Colonic mucosa (tissue), 4 donors: Measurements from ENCODE around the gene NAE1. TPM values are rescaled to one million over a fixed set of nuclear protein-coding genes. Genes with fewer than 3 reads are reported as not detected.

Source experiments
- DNase-seq: peaks from one replicate; pipeline ENCODE4 v3.0.0-alpha.2; 2020
- H3K27ac ChIP-seq: fragments of 200-600 bp; one replicate; pipeline ENCODE4 v1.8.0; 2021
- H3K27me3 ChIP-seq: fragments of 200-600 bp; one replicate; pipeline ENCODE4 v1.8.0; 2021
- H3K36me3 ChIP-seq: fragments of 200-600 bp; one replicate; pipeline ENCODE4 v1.8.0; 2021
- H3K4me1 ChIP-seq: fragments of 200-600 bp; one replicate; pipeline ENCODE4 v1.8.0; 2021; ENCODE audit warnings: mild to moderate bottlenecking
- H3K4me3 ChIP-seq: fragments of 200-600 bp; one replicate; pipeline ENCODE4 v1.8.0; 2021
- H3K9ac ChIP-seq, 2 donors: one replicate each; pipeline ENCODE4 v1.7.0; 2013; ENCODE audit warnings: control low read depth in 2 of 2, low read depth in 2 of 2, low read length in 2 of 2
- H3K9me3 ChIP-seq: fragments of 200-600 bp; one replicate; pipeline ENCODE4 v1.8.0; 2021
- CTCF ChIP-seq: fragments of 200-600 bp; IDR thresholded peaks from one replicate; pipeline ENCODE4 v1.8.0; 2022; ENCODE audit warnings: antibody characterized with exemption, mild to moderate bottlenecking
- intact Hi-C: fragments of 100-400 bp; cut with DNase I; formaldehyde crosslinking; loops from one replicate; pipeline ENCODE4 v1.14.1; 2022
- total RNA-seq, 2 donors: library from RNA; stranded (reverse); fragmentation: NEBNext Ultra II Directional in 1 of 2; extraction: Animal tissue kit (Norgen Biotek cat#: 25700) in 1 of 2; gene quantifications; one replicate each; pipeline ENCODE4 v1.2.1, GENCODE V29; 2021
- donor health status: healthy.
- donor health status: DM: no; HTN: no; CAD: no.
- donor health status: DM: no; HTN: no; CAD: no.

The NAE1 gene
- total RNA-seq, 2 donors from 2014 or later: 42.2 to 62.0 TPM

GRCh38 chr16:66824006-66824405 lies 6.8 kb downstream of the NAE1 start:
- no peaks in the 10 kb centered on the region for H3K27me3 ChIP-seq
- no peak for DNase-seq
- intact Hi-C loops: no loop called here
- H3K4me1 ChIP-seq: no peaks in the 10 kb centered on the region
- no peak overlapping the region for H3K4me3 ChIP-seq
- no peak overlapping the region for H3K9ac ChIP-seq
- no peak overlapping the region for H3K27ac ChIP-seq
- H3K36me3 ChIP-seq: peaks cover 6% of the 10 kb centered on the region
- TF ChIP-seq CTCF: no peak
- H3K9me3 ChIP-seq: no peaks in the 10 kb centered on the region

- no peak for DNase-seq
- TF ChIP-seq CTCF: no peak
- H3K27ac ChIP-seq: no peak overlapping the region
- H3K4me1 ChIP-seq: no peaks in the 10 kb centered on the region
- no peak overlapping the region for H3K9ac ChIP-seq
- H3K4me3 ChIP-seq: no peak overlapping the region
- H3K36me3 ChIP-seq: no peaks in the 10 kb centered on the region
- no peaks in the 10 kb centered on the region for H3K9me3 ChIP-seq
- H3K27me3 ChIP-seq: no peaks in the 10 kb centered on the region
- intact Hi-C loops: no loop called here
These were observed 16.0 kb downstream of the NAE1 start for GRCh38 chr16:66814734-66815133.

GRCh38 chr16:66811043-66811442 lies 19.7 kb downstream of the NAE1 start:
- H3K36me3 ChIP-seq: peaks cover 6% of the 10 kb centered on the region
- H3K9ac ChIP-seq: no peak overlapping the region
- TF ChIP-seq CTCF: no peak
- no peaks in the 10 kb centered on the region for H3K9me3 ChIP-seq
- H3K4me1 ChIP-seq: no peaks in the 10 kb centered on the region
- H3K27ac ChIP-seq: no peak overlapping the region
- H3K4me3 ChIP-seq: no peak overlapping the region
- intact Hi-C loops: no loop called here
- no peak for DNase-seq
- H3K27me3 ChIP-seq: no peaks in the 10 kb centered on the region

DNA sequence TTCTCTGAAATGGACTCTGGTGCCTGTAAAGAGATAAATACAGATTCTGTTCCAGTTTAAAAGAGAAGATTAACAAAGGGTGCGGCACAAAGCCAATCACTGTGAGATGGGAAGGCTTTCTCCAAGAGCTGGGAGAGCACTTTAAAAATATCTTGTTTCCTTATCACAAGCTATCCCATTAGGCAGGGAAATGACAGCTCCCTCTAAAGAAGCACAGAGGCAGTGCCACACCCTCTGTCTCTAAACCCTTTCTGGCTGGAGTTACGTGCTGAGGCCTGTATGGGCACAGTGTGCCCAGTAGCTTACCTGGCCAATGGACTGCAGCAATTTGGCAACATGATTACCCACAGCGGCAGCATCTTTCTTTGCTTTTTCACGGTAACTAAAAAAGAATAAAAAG lies 20.4 kb downstream of the NAE1 start:
- Histone ChIP-seq H3K9me3 (no peaks in the 10 kb centered on the region), H3K4me3 (no peak overlapping the region), H3K36me3 (peaks cover 6% of the 10 kb centered on the region), H3K27ac (no peak overlapping the region), H3K4me1 (no peaks in the 10 kb centered on the region), H3K27me3 (no peaks in the 10 kb centered on the region), H3K9ac (no peak overlapping the region)
- DNase-seq: no peak
- intact Hi-C loops: no loop called here
- no peak for TF ChIP-seq CTCF

DNA sequence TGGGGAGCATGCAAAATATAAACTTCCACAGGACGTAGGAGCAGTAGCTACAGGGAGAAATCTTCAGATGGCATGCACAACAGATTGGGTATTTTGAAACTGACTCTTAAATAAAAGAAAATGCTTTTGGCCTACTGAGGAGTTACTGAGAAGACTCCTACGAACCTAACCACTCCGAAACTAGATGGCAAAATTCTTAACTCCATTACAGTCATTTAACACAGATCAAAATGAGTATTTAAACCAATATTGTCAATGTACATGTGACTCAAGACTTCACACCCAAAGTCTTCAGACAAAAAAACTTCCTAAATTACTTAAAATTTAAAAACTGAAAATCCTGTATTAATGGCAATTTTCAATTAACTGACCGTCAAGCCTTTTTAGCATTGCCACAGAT lies 21.0 kb downstream of the NAE1 start:
- DNase-seq: no peak
- no peak for TF ChIP-seq CTCF
- intact Hi-C loops: no loop called here
- Histone ChIP-seq H3K4me3 (no peak overlapping the region), H3K27ac (no peak overlapping the region), H3K36me3 (peaks cover 6% of the 10 kb centered on the region), H3K9ac (no peak overlapping the region), H3K9me3 (no peaks in the 10 kb centered on the region), H3K4me1 (no peaks in the 10 kb centered on the region), H3K27me3 (no peaks in the 10 kb centered on the region)

DNA sequence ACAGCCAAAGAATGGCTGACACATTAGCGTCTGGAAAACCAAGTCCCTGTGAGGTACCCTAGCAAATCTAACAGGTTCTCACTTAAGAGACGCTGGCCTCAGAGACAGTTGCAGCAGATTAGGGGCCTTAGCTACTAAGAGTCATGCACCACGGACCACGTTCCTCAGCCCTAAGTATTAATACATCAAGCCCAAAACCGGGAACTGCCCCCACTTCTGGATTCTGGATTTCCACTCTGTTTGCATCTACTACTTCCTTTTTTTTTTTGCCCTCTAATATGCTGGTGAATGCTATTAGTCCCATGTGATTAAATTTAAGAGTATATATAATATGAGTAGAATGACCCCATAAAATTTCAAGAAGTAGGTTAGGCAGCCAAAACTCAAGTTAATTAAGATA lies 28.6 kb downstream of the NAE1 start:
- H3K36me3 ChIP-seq: peaks cover 6% of the 10 kb centered on the region
- no peak overlapping the region for H3K9ac ChIP-seq
- H3K9me3 ChIP-seq: no peaks in the 10 kb centered on the region
- no peak for TF ChIP-seq CTCF
- H3K4me3 ChIP-seq: no peak overlapping the region
- H3K4me1 ChIP-seq: no peaks in the 10 kb centered on the region
- intact Hi-C loops: no loop called here
- H3K27me3 ChIP-seq: no peaks in the 10 kb centered on the region
- H3K27ac ChIP-seq: no peak overlapping the region
- DNase-seq: no peak
